Neural cell (in vitro differentiated cells): ENCODE results near the gene COL8A1. TPM values are rescaled to one million over a fixed set of nuclear protein-coding genes. Genes with fewer than 3 reads are reported as not detected.

Experiments
- H2AFZ ChIP-seq: fragments of 200-600, 300-800 bp; sonication (generic), shearing (Covaris generic); 2 replicates; pipeline ENCODE4 v1.6.0; 2014; ENCODE audit warnings: low read depth, mild to moderate bottlenecking, antibody characterized with exemption, low read length, moderate library complexity
- H3F3A ChIP-seq: fragments of 200-600 bp; shearing (Covaris generic); 2 replicates; pipeline ENCODE4 v1.6.1; 2016; ENCODE audit warnings: mild to moderate bottlenecking, moderate library complexity, mixed read lengths, antibody characterized with exemption, low read length; ENCODE audit not compliant: insufficient read depth, poor library complexity, severe bottlenecking
- H3K27ac ChIP-seq: fragments of 200-600, 300-800 bp; sonication (generic), shearing (Covaris generic); 2 replicates; pipeline ENCODE4 v1.5.1; 2014; ENCODE audit warnings: mild to moderate bottlenecking, low read length, moderate library complexity
- H3K27me3 ChIP-seq: fragments of 300-800, 200-600 bp; sonication (generic), shearing (Covaris generic); 2 replicates; pipeline ENCODE4 v1.6.0; 2014; ENCODE audit warnings: mild to moderate bottlenecking, low read depth, low read length, moderate library complexity; ENCODE audit not compliant: insufficient read depth
- H3K36me3 ChIP-seq: fragments of 300-800, 200-600 bp; sonication (generic), shearing (Covaris generic); 2 replicates; pipeline ENCODE4 v1.5.1; 2014; ENCODE audit warnings: mild to moderate bottlenecking, antibody characterized with exemption, low read length, moderate library complexity; ENCODE audit not compliant: insufficient read depth
- H3K4me2 ChIP-seq: fragments of 300-800, 200-600 bp; sonication (generic), shearing (Covaris generic); 2 replicates; pipeline ENCODE4 v1.6.0; 2014; ENCODE audit warnings: mild to moderate bottlenecking, low read length
- H3K4me3 ChIP-seq: fragments of 300-800, 200-600 bp; sonication (generic), shearing (Covaris generic); 2 replicates; pipeline ENCODE4 v1.5.1; 2014; ENCODE audit warnings: mild to moderate bottlenecking, low read length, moderate library complexity
- H3K79me2 ChIP-seq: fragments of 200-600 bp; shearing (Covaris generic); replicated peaks from 2 replicates; pipeline ENCODE4 v1.6.0; 2014; ENCODE audit warnings: mild to moderate bottlenecking, low read length, moderate library complexity; ENCODE audit not compliant: insufficient read depth
- H3K9ac ChIP-seq: fragments of 300-800, 200-600 bp; sonication (generic), shearing (Covaris generic); 2 replicates; pipeline ENCODE4 v1.6.1; 2016; ENCODE audit warnings: mild to moderate bottlenecking, low read length, mixed read lengths
- H3K9me2 ChIP-seq: fragments of 200-600 bp; shearing (Covaris generic); 2 replicates; pipeline ENCODE4 v1.6.1; 2016; ENCODE audit warnings: mild to moderate bottlenecking, low read length, mixed read lengths; ENCODE audit not compliant: insufficient read depth
- H3K9me3 ChIP-seq: fragments of 200-600, 300-800 bp; sonication (generic), shearing (Covaris generic); 2 replicates; pipeline ENCODE4 v1.6.1; 2016; ENCODE audit warnings: mild to moderate bottlenecking, mixed run types, low read length, moderate library complexity, mixed read lengths
- H4K20me1 ChIP-seq: fragments of 200-600 bp; shearing (Covaris generic); 2 replicates; pipeline ENCODE4 v1.6.1; 2016; ENCODE audit warnings: mild to moderate bottlenecking, mixed run types; ENCODE audit not compliant: insufficient read depth
- CTCF ChIP-seq: fragments of 450-650 bp; IDR thresholded peaks from 2 replicates; pipeline ENCODE4 v1.5.1; 2014; ENCODE audit warnings: antibody characterized with exemption, mild to moderate bottlenecking, moderate library complexity; ENCODE audit not compliant: poor library complexity, severe bottlenecking
- EP300 ChIP-seq: fragments of 450-650 bp; conservative IDR thresholded peaks from 2 replicates; pipeline ENCODE4 v1.6.1; 2014; ENCODE audit warnings: antibody characterized with exemption, mild to moderate bottlenecking, moderate library complexity; ENCODE audit not compliant: poor library complexity, severe bottlenecking
- EZH2 ChIP-seq: fragments of 200-600, 300-800 bp; shearing (Covaris generic), sonication (generic); IDR thresholded peaks from 2 replicates; pipeline ENCODE4 v1.6.1; 2014; ENCODE audit warnings: antibody characterized with exemption, low read length, borderline replicate concordance, mild to moderate bottlenecking; ENCODE audit not compliant: insufficient read depth, poor library complexity, severe bottlenecking
- MXI1 ChIP-seq: fragments of 450-650 bp; conservative IDR thresholded peaks from 2 replicates; pipeline ENCODE4 v1.6.1; 2014; ENCODE audit warnings: antibody characterized with exemption, mild to moderate bottlenecking; ENCODE audit not compliant: poor library complexity, severe bottlenecking
- POLR2AphosphoS5 ChIP-seq: IDR thresholded peaks from 2 replicates; pipeline ENCODE4 v1.6.1; 2012
- RAD21 ChIP-seq: fragments of 450-650 bp; conservative IDR thresholded peaks from 2 replicates; pipeline ENCODE4 v1.6.1; 2014; ENCODE audit warnings: antibody characterized with exemption, mild to moderate bottlenecking, moderate library complexity
- REST ChIP-seq: IDR thresholded peaks from 2 replicates; pipeline ENCODE4 v1.6.1; 2012; ENCODE audit warnings: borderline replicate concordance
- SMC3 ChIP-seq: fragments of 450-650 bp; conservative IDR thresholded peaks from 2 replicates; pipeline ENCODE4 v1.6.1; 2014; ENCODE audit warnings: antibody characterized with exemption, mild to moderate bottlenecking, moderate library complexity; ENCODE audit not compliant: poor library complexity
- TAF1 ChIP-seq: IDR thresholded peaks from 2 replicates; pipeline ENCODE4 v1.6.1; 2012; ENCODE audit warnings: low read depth
- polyA plus RNA-seq: library from polyadenylated mRNA; depleted of rRNA; stranded (reverse); fragments of >200 nt; gene quantifications from 2 replicates; pipeline ENCODE4 v1.2.3, GENCODE V29; 2014

COL8A1 gene
- polyA plus RNA-seq, 1 donor from 2014 or later = 0.04 TPM

- no peak overlapping the region for H3K9ac ChIP-seq
- H3K27ac ChIP-seq = no peak overlapping the region
- no peaks in the 10 kb centered on the region for H3K9me2 ChIP-seq
- H3K79me2 ChIP-seq = no peaks in the 10 kb centered on the region
- no peak for TF ChIP-seq CTCF
- TF ChIP-seq REST = no peak
- no peak for TF ChIP-seq EP300
- no peak for TF ChIP-seq SMC3
- TF ChIP-seq POLR2AphosphoS5 = no peak
- no peak for TF ChIP-seq EZH2
- no peak for TF ChIP-seq TAF1
- no peak for TF ChIP-seq RAD21
- no peak overlapping the region for H3K4me2 ChIP-seq
- no peaks in the 10 kb centered on the region for H3F3A ChIP-seq
- H3K4me3 ChIP-seq = no peak overlapping the region
- no peaks in the 10 kb centered on the region for H3K9me3 ChIP-seq
- H2AFZ ChIP-seq = no peak overlapping the region
- no peaks in the 10 kb centered on the region for H3K36me3 ChIP-seq
- H4K20me1 ChIP-seq = no peaks in the 10 kb centered on the region
- no peaks in the 10 kb centered on the region for H3K27me3 ChIP-seq
Measured at GRCh38 chr3:99625237-99625622, 13.2 kb upstream of the COL8A1 start.

- no peak overlapping the region for H3K9ac ChIP-seq
- H3K27ac ChIP-seq = peak overlapping the region; percentile 53
- H3K36me3 ChIP-seq = no peaks in the 10 kb centered on the region
- H3F3A ChIP-seq = no peaks in the 10 kb centered on the region
- H4K20me1 ChIP-seq = no peaks in the 10 kb centered on the region
- H3K4me3 ChIP-seq = no peak overlapping the region
- TF ChIP-seq MXI1 (no peak), TAF1 (no peak), EP300 (no peak), CTCF (no peak), REST (no peak), RAD21 (no peak), SMC3 (no peak), POLR2AphosphoS5 (no peak), EZH2 (no peak)
- H3K27me3 ChIP-seq = no peaks in the 10 kb centered on the region
- no peaks in the 10 kb centered on the region for H3K79me2 ChIP-seq
- H3K9me2 ChIP-seq = no peaks in the 10 kb centered on the region
- no peak overlapping the region for H2AFZ ChIP-seq
- H3K4me2 ChIP-seq = no peak overlapping the region
- no peaks in the 10 kb centered on the region for H3K9me3 ChIP-seq
Measured at GRCh38 chr3:99625643-99626416, 12.6 kb upstream of the COL8A1 start.
